ENCODE measurements around the gene AQP7. TPM values are rescaled to one million over a fixed set of nuclear protein-coding genes. Genes with fewer than 3 reads are reported as not detected.

The AQP7 gene
- total RNA-seq, 4 donors from 2014 or later, result 1.3 to 4.6 (median 2.1) TPM; not detected in 1

- peak overlapping the region; percentile 70 to 77 for H3K27ac ChIP-seq
- no peak for TF ChIP-seq CTCF (IDR thresholded peaks at IDR 0.05)
- TF ChIP-seq POLR2A (IDR thresholded peaks at IDR 0.05), result no peak
- H3K9me3 ChIP-seq, result no peaks in the 10 kb centered on the region
- H3K36me3 ChIP-seq, result no peaks in the 10 kb centered on the region
- intact Hi-C loops (cut with DNase I; ENCODE audit: low total_unique reads), result no loop called here
- H3K27me3 ChIP-seq, result no peaks in the 10 kb centered on the region
- H3K4me3 ChIP-seq, result no peak overlapping the region
- H3K4me1 ChIP-seq, result no peaks in the 10 kb centered on the region
- DNase-seq, result no peak
These were observed 52.1 kb downstream of the AQP7 start for GRCh38 chr9:33350310-33350709.

GRCh38 chr9:33349743-33350142, 52.6 kb downstream of the AQP7 start:
- Histone ChIP-seq H3K4me3 (no peak overlapping the region), H3K27me3 (no peaks in the 10 kb centered on the region), H3K36me3 (no peaks in the 10 kb centered on the region), H3K27ac (peak overlapping the region; percentile 70 to 77), H3K4me1 (no peaks in the 10 kb centered on the region), H3K9me3 (no peaks in the 10 kb centered on the region)
- DNase-seq, result no peak
- no peak for TF ChIP-seq POLR2A (IDR thresholded peaks at IDR 0.05)
- TF ChIP-seq CTCF (IDR thresholded peaks at IDR 0.05), result no peak
- intact Hi-C loops (cut with DNase I; ENCODE audit: low total_unique reads), result no loop called here

- H3K27ac ChIP-seq, result peak overlapping the region in 1 of 2 donors; percentile 70
- DNase-seq, result no peak
These were observed 53.4 kb downstream of the AQP7 start for GRCh38 chr9:33348998-33349397.

GRCh38 chr9:33346564-33346963, 55.8 kb downstream of the AQP7 start:
- Histone ChIP-seq H3K4me3 (no peak overlapping the region), H3K4me1 (no peaks in the 10 kb centered on the region), H3K27me3 (no peaks in the 10 kb centered on the region), H3K9me3 (no peaks in the 10 kb centered on the region), H3K27ac (no peak overlapping the region), H3K36me3 (no peaks in the 10 kb centered on the region)
- intact Hi-C loops (cut with DNase I; ENCODE audit: low total_unique reads), result no loop called here
- no peak for TF ChIP-seq POLR2A (IDR thresholded peaks at IDR 0.05)
- TF ChIP-seq CTCF (IDR thresholded peaks at IDR 0.05), result no peak
- DNase-seq, result no peak

More at GRCh38 chr9:33348998-33349397, 53.4 kb downstream of the AQP7 start:
- Histone ChIP-seq H3K9me3 (no peaks in the 10 kb centered on the region), H3K36me3 (no peaks in the 10 kb centered on the region), H3K4me3 (no peak overlapping the region), H3K27me3 (no peaks in the 10 kb centered on the region), H3K4me1 (no peaks in the 10 kb centered on the region)
- no peak for TF ChIP-seq CTCF (IDR thresholded peaks at IDR 0.05)
- no peak for TF ChIP-seq POLR2A (IDR thresholded peaks at IDR 0.05)
- intact Hi-C loops (cut with DNase I; ENCODE audit: low total_unique reads), result no loop called here

GRCh38 chr9:33344145-33344544, 58.2 kb downstream of the AQP7 start:
- Histone ChIP-seq H3K9me3 (no peaks in the 10 kb centered on the region), H3K4me3 (no peak overlapping the region), H3K36me3 (no peaks in the 10 kb centered on the region), H3K27ac (no peak overlapping the region), H3K4me1 (no peaks in the 10 kb centered on the region), H3K27me3 (no peaks in the 10 kb centered on the region)
- intact Hi-C loops (cut with DNase I; ENCODE audit: low total_unique reads), result no loop called here
- no peak for DNase-seq
- TF ChIP-seq CTCF (IDR thresholded peaks at IDR 0.05) (no peak), POLR2A (IDR thresholded peaks at IDR 0.05) (no peak)

Measured in uterus (tissue), 4 donors.